Spleen (tissue), 11 donors: ENCODE measurements around the gene RASSF9. TPM values are rescaled to one million over a fixed set of nuclear protein-coding genes. Genes with fewer than 3 reads are reported as not detected.

Experiments used
- DNase-seq: peaks from one replicate; pipeline ENCODE4 v3.0.0-alpha.2; 2020
- H3K27ac ChIP-seq, 8 donors: fragments of 200-600 bp; sonication (generic) in 7 of 8; 1 replicate in 4 of 8; 2 replicates in 4 of 8; pipeline versions ENCODE4 v1.5.0 to v1.8.0; 2016 to 2021; ENCODE audit warnings: inconsistent platforms in 4 of 8, mild to moderate bottlenecking in 4 of 8, moderate library complexity in 1 of 8
- H3K27me3 ChIP-seq, 7 donors: fragments of 200-600 bp; sonication (generic) in 6 of 7; replicated peaks in 1 of 7; 1 replicate in 4 of 7; 2 replicates in 3 of 7; pipeline versions ENCODE4 v1.5.0 to v1.8.0; 2016 to 2021; ENCODE audit warnings: inconsistent platforms in 3 of 7, mild to moderate bottlenecking in 1 of 7
- H3K36me3 ChIP-seq, 6 donors: fragments of 200-600 bp; sonication (generic) in 5 of 6; 1 replicate in 4 of 6; 2 replicates in 2 of 6; pipeline versions ENCODE4 v1.5.0 to v1.8.0; 2016 to 2021; ENCODE audit warnings: inconsistent platforms in 2 of 6
- H3K4me1 ChIP-seq, 6 donors: fragments of 200-600 bp; sonication (generic) in 5 of 6; 1 replicate in 3 of 6; 2 replicates in 3 of 6; pipeline versions ENCODE4 v1.5.0 to v1.8.0; 2016 to 2021; ENCODE audit warnings: inconsistent platforms in 3 of 6
- H3K4me3 ChIP-seq, 8 donors: fragments of 200-600 bp; sonication (generic) in 7 of 8; 1 replicate in 4 of 8; 2 replicates in 4 of 8; pipeline versions ENCODE4 v1.5.0 to v1.8.0; 2016 to 2021; ENCODE audit warnings: inconsistent platforms in 4 of 8, mild to moderate bottlenecking in 4 of 8, moderate library complexity in 2 of 8
- H3K9me3 ChIP-seq, 8 donors: fragments of 200-600 bp; sonication (generic) in 7 of 8; 1 replicate in 4 of 8; 2 replicates in 4 of 8; pipeline versions ENCODE4 v1.5.0 to v1.8.0; 2016 to 2021; ENCODE audit warnings: inconsistent platforms in 4 of 8
- POLR2A ChIP-seq, 3 donors: fragments of 450-650 bp; IDR thresholded peaks; one replicate each; pipeline ENCODE4 v1.5.1; 2017; ENCODE audit warnings: antibody characterized with exemption in 3 of 3, mild to moderate bottlenecking in 1 of 3
- POLR2AphosphoS5 ChIP-seq, 3 donors: sonication (generic); formaldehyde crosslinking; IDR thresholded peaks; one replicate each; pipeline ENCODE4 v1.5.1; 2017; ENCODE audit warnings: antibody characterized with exemption in 3 of 3
- WGBS, 5 donors: extraction: QIAGEN DNeasy Blood & Tissue Kit in 3 of 5; methylation state at CpG; one replicate each; pipeline versions ENCODE4 v1.1.5 to v1.1.7; 2013 to 2018; 5-methylcytosine and 5-hydroxymethylcytosine counted together
- intact Hi-C: fragments of 100-400 bp; cut with DNase I; formaldehyde crosslinking; loops from one replicate; pipeline ENCODE4 v1.15.0; 2023; ENCODE audit warnings: low total_unique reads
- polyA plus RNA-seq, 3 donors: library from polyadenylated mRNA; stranded (reverse); fragments of 200-250 nt; gene quantifications; one replicate each; pipeline ENCODE4 v1.2.1, GENCODE V29; 2013
- total RNA-seq, 7 donors: library from RNA; depleted of rRNA in 3 of 7; stranded (reverse); fragments of >200 nt in 3 of 7; fragmentation: NEBNext Ultra II Directional in 4 of 7; extraction: Animal tissue kit (Norgen Biotek cat#: 25700) in 4 of 7; gene quantifications; one replicate each; pipeline versions ENCODE4 v1.1.0 to v1.2.1, GENCODE V29; 2016 to 2021
- TF ChIP-seq, protein P1 (sequence below), 11 experiments: fragments of 200-600 bp in 7 of 11; fragments of 450-650 bp in 4 of 11; sonication (generic) in 4 of 11; IDR thresholded peaks in 8 of 11; conservative IDR thresholded peaks in 3 of 11; 1 replicate in 7 of 11; 2 replicates in 4 of 11; pipeline versions ENCODE4 v1.4.0 to v1.8.0; 2016 to 2021; ENCODE audit warnings: antibody characterized with exemption in 11 of 11, inconsistent platforms in 4 of 11, mild to moderate bottlenecking in 1 of 11
- donor health status: healthy with polysubstance abuse.
- donor health status: DM: no; HTN: no; CAD: no; lungs with moderate emphysema.
- donor health status: DM: no; HTN: no; CAD: no.
- donor health status: Bipolar disorder and iron deficiency.
- donor health status: healthy.
- donor health status: DM: no; HTN: no; CAD: no.
- donor health status: DM: yes; HTN: yes; CAD: no.

The RASSF9 gene
- total and polyA plus RNA-seq, 10 donors = 0.41 to 7.6 (median 3.4) TPM

DNA sequence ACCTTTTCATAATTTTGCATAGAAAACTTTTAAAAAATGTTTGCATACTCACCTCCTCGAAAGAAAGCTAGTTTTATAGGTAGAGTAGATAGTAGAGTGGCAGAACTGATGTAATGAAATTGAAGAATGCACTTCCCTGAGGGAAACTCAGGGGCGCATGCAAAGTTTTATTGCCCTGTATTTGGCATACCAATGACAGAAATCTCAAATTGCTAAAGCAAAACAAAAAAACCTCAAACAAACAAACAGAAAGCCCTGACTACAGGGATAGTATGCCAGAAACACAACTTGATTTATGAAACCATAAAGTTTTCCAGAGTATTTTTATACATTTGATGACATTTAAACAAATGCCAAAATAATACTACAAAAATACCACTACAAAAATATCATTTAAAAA, 1.8 kb downstream of the RASSF9 start:
- H3K27me3 ChIP-seq = no peaks in the 10 kb centered on the region
- no peaks in the 10 kb centered on the region for H3K36me3 ChIP-seq
- H3K9me3 ChIP-seq = no peaks in the 10 kb centered on the region
- H3K4me3 ChIP-seq = peak overlapping the region in 5 of 8 donors; percentile 6 to 58 (median 19)
- intact Hi-C loops = no loop called here
- 32 to 70% (median 54%) methylated on average over 2 of the region's 2 CpGs for WGBS, 5 donors
- no peaks in the 10 kb centered on the region for H3K4me1 ChIP-seq
- TF ChIP-seq POLR2AphosphoS5 (IDR thresholded peaks at IDR 0.05) = no peak
- TF ChIP-seq, protein P1, sequence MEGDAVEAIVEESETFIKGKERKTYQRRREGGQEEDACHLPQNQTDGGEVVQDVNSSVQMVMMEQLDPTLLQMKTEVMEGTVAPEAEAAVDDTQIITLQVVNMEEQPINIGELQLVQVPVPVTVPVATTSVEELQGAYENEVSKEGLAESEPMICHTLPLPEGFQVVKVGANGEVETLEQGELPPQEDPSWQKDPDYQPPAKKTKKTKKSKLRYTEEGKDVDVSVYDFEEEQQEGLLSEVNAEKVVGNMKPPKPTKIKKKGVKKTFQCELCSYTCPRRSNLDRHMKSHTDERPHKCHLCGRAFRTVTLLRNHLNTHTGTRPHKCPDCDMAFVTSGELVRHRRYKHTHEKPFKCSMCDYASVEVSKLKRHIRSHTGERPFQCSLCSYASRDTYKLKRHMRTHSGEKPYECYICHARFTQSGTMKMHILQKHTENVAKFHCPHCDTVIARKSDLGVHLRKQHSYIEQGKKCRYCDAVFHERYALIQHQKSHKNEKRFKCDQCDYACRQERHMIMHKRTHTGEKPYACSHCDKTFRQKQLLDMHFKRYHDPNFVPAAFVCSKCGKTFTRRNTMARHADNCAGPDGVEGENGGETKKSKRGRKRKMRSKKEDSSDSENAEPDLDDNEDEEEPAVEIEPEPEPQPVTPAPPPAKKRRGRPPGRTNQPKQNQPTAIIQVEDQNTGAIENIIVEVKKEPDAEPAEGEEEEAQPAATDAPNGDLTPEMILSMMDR (IDR thresholded peaks at IDR 0.05 in 8 of 11, conservative IDR thresholded peaks at IDR 0.05 in 3 of 11) = no peak
- TF ChIP-seq POLR2A (IDR thresholded peaks at IDR 0.05) = no peak
- DNase-seq = no peak
- peak overlapping the region in 2 of 8 donors; percentile 61 to 74 for H3K27ac ChIP-seq

DNA sequence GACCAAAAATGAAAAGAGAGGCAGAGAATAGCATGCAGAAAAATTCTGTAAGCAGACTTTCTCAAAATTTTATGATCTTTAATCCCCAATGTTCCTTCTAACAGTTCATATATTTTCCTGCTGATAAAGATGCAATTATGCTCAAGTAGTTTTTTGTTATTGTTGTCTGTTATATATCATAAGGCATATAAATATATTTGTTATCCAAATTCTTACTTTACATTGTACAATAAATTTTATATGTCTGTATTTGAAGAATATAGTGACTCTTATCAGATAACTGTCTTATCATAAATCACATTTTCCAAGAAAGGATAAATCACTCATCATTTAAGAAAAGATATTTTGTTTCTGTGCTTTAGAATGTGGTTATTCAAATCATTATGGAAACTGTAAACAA, 2.6 kb downstream of the RASSF9 start:
- H3K36me3 ChIP-seq = no peaks in the 10 kb centered on the region
- H3K27ac ChIP-seq = no peak overlapping the region
- no peaks in the 10 kb centered on the region for H3K27me3 ChIP-seq
- no peaks in the 10 kb centered on the region for H3K4me1 ChIP-seq
- H3K9me3 ChIP-seq = no peaks in the 10 kb centered on the region
- H3K4me3 ChIP-seq = peak overlapping the region in 2 of 8 donors; percentile 34 to 58
- TF ChIP-seq POLR2A (IDR thresholded peaks at IDR 0.05) (no peak), POLR2AphosphoS5 (IDR thresholded peaks at IDR 0.05) (no peak)
- TF ChIP-seq, protein P1 (IDR thresholded peaks at IDR 0.05 in 8 of 11, conservative IDR thresholded peaks at IDR 0.05 in 3 of 11) = no peak
- intact Hi-C loops = no loop called here
- DNase-seq = no peak

DNA sequence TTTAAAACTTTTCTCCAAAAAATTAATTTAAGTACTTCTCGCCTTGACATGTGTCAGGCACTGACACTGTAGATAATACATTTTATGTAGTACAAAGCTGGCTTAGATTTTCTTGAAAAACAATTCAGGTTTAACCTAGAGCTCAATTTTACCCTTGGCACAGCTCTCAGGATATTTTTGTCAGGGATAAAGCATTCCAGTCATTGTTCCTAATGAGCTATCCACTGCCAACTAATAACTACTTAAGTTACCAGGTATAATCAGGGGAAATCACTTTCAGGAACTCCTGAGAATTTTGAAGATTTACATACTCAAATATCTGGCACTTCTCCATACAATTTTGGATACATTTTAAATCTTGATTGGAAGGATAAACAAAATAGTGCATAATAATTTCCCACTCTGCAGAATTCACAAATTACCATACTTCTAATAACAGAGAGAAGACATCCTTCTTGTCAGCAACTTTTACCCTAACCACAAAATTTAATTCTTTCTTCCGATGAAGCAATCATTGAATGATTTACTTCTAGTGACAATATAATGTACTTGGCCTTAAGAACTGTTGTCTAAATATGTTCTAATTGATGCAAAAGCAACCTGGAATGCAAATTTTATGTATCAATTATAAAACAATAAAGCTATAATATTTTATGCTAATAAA, 4.8 kb downstream of the RASSF9 start:
- Histone ChIP-seq H3K36me3 (no peaks in the 10 kb centered on the region), H3K9me3 (no peaks in the 10 kb centered on the region), H3K4me1 (no peaks in the 10 kb centered on the region), H3K4me3 (peak overlapping the region in 1 of 8 donors; percentile 3), H3K27me3 (no peaks in the 10 kb centered on the region), H3K27ac (peak overlapping the region in 2 of 8 donors; percentile 4 to 12)
- DNase-seq = no peak
- intact Hi-C loops = no loop called here
- 49 to 78% (median 56%) methylated on average over 2 of the region's 2 CpGs for WGBS, 5 donors
- TF ChIP-seq, protein P1 (IDR thresholded peaks at IDR 0.05 in 8 of 11, conservative IDR thresholded peaks at IDR 0.05 in 3 of 11) = no peak
- TF ChIP-seq POLR2AphosphoS5 (IDR thresholded peaks at IDR 0.05) = no peak
- no peak for TF ChIP-seq POLR2A (IDR thresholded peaks at IDR 0.05)

DNA sequence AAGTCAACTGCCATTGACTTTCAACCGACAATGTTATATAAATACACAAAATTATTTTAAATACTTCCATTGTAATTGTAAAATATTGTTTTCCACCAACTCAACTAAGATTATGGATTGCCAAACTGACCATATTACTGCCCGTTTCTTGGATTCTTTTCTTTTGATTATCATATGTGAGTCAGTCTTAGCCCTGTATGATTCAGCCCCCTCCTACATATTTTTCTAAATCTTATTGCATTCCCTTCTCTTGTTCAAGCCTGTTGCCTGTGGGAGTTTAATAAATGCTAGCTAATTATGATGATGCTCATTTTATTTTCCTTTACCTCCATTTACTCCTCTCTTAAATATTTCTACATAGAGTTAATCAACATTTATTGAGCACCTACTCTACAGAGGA, 6.8 kb downstream of the RASSF9 start:
- H3K27me3 ChIP-seq = no peaks in the 10 kb centered on the region
- TF ChIP-seq POLR2A (IDR thresholded peaks at IDR 0.05) = no peak
- DNase-seq = no peak
- no peak overlapping the region for H3K27ac ChIP-seq
- intact Hi-C loops = no loop called here
- no peaks in the 10 kb centered on the region for H3K9me3 ChIP-seq
- H3K4me3 ChIP-seq = no peak overlapping the region
- WGBS, 5 donors = 79 to 99% (median 87%) methylated on average over 2 of the region's 2 CpGs
- no peaks in the 10 kb centered on the region for H3K36me3 ChIP-seq
- H3K4me1 ChIP-seq = no peaks in the 10 kb centered on the region
